A204.1 (cell line): Measurements from ENCODE around the gene TGFBRAP1.
"Not testable (repeated sequence)": the region's sequence is repeated elsewhere in the genome, so short reads cannot be mapped to it uniquely, and the experiment has no call there.

Experiments
- FAIRE-seq: peaks from 2 replicates; lab custom pipeline; 2012; peaks lifted over from hg19 to GRCh38; lab: Jason Lieb, UNC

Gene TGFBRAP1

DNA sequence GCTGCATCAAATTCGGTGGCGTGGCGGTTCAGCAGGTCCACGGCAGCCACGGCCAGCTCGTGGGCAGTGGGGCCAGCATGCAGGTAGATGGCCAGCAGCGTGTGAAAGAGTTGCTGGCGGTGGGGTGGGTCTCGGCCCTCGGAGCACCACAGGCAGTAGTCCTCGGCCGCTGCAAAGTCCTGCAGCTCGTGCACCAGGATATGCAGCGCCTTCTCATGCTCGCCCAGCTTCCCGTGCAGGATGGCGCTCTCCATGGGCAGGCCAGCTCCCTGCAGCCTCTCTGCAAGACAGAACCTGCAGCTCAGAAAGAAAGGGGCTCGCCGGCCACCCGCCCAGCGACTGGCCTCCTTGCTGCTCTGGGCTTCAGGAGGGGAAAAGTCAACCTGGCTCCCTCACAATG is 60.1 kb downstream of the TGFBRAP1 start:
- no peak for FAIRE-seq

- FAIRE-seq = no peak
These were observed 66.9 kb downstream of the TGFBRAP1 start for GRCh38 chr2:105262651-105263091.

GRCh38 chr2:105261061-105261460 is 68.5 kb downstream of the TGFBRAP1 start:
- no peak for FAIRE-seq

DNA sequence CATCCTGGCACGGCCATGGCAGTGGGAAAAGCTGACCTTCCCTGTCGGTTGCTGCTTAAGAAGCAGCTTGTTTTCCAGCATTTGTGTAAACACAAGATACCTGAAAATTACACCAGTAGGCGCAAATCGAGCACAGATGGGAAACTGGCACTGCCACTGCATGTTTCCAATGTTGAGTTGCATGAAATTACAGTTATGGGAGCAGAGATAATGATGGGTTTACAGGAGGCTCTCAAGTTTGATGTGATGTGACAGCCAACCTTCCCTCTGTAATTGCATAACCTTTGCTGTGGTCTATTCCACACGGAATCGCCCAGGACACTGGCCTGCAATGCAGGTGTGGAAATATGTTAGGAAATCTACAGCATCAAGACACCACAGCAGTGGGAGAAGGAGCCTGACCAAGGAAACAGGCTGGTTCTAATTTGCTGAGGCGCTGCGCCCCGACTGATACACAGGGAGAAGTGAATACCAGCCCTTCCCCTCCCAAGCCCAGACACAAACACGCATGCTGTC is 70.6 kb downstream of the TGFBRAP1 start:
- no peak for FAIRE-seq

- FAIRE-seq = no peak
These were observed 71.6 kb downstream of the TGFBRAP1 start for GRCh38 chr2:105257981-105258380.

DNA sequence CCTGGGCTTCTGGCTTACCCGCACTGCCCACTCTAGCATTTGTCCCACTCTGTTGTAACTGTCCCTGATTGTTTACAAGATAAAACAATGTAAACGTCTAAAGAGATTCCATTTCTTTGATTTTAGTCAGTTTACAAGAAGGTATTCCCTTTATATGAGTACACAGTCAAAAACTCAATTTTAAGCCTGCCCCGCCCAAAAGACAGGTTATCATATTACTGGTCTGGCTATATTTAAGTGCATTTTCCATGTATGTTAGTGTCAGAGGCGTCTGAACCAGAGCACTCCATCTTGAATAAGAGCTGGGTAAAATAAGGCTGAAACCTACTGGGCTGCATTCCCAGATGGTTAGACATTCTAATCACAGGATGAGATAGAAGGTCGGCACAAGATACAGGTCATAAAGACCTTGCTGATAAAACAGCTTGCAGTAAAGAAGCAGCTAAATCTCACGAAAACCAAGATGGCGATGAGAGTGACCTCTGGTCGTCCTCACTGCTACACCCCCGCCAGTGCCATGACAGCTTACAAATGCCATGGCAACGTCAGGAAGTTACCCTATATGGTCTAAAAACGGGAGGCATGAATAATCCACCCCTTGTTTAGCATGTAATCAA is 73.0 kb downstream of the TGFBRAP1 start:
- no peak for FAIRE-seq

DNA sequence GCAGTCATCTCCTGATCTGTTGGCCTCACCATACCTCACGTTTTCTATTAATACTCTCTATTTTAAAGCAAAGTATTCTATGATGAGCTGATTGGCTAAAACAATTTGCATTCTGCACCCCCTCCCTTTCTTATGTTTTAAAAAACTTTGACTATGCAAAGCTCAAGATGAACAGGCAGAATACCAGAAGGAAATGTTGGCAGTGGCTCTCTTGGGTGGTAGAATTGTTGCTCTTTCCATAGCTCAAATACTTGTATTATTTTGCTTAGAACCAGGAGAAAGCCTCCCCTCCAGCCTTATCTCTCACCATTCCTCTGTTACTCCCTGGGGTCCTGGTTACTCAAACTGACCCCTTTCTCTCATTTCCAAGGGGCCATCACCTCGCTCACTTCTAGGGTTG is 73.6 kb downstream of the TGFBRAP1 start:
- FAIRE-seq = no peak

DNA sequence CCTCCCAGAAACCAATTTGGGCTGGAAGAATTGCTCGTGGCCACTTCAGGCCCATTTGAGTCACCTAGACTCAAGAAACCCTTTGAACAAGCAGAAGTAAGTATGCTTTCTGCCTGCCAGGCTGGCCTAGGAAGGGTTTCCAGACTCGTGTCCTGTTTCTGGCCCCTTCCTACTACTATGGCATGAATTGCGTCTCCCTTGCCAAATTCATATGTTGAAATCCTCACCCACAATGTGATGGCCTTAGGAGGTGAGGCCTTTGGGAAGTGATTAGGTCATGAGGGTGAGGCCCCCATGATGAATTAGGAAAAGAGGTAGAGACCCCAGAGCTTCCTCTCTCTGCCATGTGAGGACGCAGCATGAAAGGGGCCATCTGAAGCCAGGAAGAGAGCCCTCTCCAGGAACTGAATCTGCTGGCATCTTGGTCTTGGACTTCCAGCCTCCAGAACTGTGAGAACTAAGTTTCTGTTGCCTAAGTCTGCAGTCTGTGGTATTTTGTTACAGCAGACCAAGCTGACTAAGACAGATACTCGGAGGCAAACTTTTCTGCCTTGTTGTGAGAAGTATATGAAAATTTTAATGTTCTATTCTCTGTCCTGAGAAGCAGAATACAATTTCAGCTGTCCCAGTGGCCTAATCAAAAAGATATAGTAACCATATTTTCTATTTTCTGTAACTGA is 74.9 kb downstream of the TGFBRAP1 start:
- FAIRE-seq = no peak

DNA sequence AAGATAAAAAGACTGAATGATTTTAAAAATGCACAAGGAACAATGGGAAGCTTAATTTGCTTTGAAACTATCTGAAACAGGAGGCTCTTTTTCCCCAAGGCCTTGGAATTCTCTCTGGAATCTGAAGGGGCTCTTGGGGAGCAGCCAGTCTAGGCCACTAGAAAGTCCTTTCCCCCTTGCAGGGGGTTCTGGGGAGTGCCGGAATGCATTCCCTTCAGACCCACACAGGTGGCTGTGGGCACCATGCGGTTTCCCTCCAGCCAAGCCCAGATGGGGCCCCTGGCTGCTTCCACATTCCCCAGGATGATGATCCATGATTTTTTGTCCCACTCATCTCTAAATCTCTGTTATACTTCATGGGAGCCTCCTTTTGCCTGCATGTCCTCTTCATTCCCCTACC is 77.3 kb downstream of the TGFBRAP1 start:
- FAIRE-seq = no peak

- FAIRE-seq = not testable (repeated sequence)
These were observed 78.4 kb downstream of the TGFBRAP1 start for GRCh38 chr2:105251016-105251648.

DNA sequence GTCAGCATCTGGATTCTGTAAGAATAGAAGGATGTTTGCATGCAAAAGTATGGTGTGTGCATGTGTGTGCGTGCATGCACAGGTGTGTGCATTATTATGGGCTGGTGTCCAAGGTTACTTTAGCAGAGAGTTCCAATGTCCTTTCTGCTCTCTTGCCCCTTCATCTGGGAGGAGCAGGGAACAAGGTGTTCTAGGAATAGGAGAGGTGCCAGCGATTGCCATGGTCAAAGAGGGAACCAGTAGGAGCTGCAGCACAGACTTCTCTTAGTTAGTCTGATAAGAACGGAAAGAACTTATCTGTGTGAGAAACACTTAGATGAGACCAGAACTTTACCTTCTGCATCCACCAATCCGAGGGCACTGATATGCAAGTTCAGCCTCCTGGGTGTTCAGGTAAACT is 79.6 kb downstream of the TGFBRAP1 start:
- FAIRE-seq = no peak

DNA sequence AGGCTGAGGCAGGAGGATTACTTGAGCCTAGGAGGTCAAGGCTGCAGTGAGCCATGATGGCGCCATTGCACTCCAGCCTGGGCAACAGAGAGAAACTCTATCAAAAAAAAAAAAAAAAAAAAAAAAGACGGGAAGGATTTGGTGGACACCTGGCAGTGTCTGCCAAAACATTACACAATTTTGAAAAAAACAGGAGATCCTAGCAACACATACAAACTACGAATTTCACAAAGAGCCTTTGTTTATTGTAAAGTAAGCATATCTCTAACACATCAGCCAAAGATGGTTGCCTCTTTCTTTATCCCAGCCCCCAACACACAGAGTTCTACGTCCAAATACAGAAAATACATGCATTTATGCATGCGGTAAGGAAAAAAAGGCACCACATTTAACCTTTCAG is 80.4 kb downstream of the TGFBRAP1 start:
- FAIRE-seq = no peak

GRCh38 chr2:105248316-105249070 is 81.0 kb downstream of the TGFBRAP1 start:
- no peak for FAIRE-seq

- no peak for FAIRE-seq
These were observed 85.1 kb downstream of the TGFBRAP1 start for GRCh38 chr2:105244451-105244850.

DNA sequence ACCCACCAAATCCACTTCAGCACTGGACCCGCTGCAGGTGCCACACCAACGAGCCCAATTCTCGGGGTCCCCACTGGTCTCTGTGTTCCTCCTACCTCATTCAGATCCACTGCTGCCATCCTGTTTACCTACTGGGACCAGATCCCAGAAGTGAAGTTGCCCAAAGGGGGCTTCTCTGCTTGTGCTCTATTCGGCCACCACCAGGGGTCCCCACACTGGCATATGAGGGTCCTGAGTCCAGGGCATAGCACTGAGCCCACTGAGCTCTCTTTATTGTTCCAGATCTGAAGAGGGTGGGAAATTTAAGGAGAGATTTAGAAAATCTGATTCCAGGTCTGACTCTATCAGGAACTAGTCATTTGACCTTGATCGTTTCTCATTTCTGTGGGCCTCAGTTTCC is 85.6 kb downstream of the TGFBRAP1 start:
- FAIRE-seq = no peak

DNA sequence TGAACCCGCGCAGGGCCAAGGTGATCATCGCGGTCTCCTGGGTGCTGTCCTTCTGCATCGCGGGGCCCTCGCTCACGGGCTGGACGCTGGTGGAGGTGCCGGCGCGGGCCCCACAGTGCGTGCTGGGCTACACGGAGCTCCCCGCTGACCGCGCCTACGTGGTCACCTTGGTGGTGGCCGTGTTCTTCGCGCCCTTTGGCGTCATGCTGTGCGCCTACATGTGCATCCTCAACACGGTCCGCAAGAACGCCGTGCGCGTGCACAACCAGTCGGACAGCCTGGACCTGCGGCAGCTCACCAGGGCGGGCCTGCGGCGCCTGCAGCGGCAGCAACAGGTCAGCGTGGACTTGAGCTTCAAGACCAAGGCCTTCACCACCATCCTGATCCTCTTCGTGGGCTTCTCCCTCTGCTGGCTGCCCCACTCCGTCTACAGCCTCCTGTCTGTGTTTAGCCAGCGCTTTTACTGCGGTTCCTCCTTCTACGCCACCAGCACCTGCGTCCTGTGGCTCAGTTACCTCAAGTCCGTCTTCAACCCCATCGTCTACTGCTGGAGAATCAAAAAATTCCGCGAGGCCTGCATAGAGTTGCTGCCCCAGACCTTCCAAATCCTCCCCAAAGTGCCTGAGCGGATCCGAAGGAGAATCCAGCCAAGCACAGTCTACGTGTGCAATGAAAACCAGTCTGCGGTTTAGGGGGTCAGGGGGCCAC is 87.1 kb downstream of the TGFBRAP1 start:
- FAIRE-seq = no peak

DNA sequence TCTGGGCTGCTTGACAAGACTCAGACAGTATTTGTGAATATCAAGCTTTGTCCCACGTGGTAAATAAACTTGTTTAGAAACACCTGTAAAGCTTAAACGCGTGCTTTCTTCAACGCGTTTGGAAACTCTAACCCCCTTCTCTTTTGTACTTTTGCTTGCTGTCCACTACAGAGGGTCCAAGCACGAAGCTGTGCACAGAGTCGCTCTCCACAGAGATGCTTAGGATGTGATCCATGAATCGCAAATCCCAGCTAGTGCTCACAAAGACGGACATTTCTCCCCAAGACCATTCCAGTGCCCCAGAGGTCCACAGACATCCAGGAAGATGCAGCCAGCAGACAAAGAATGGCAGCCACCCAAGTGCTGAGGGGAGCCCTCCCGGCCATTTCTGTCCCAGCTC is 88.1 kb downstream of the TGFBRAP1 start, which contains the start of gene GPR45:
Gene GPR45, plus strand, starts transcription at position 301 of the 400 bp plus-strand sequence. CDS start 116 bp downstream, outside the sequence.
- no peak for FAIRE-seq

DNA sequence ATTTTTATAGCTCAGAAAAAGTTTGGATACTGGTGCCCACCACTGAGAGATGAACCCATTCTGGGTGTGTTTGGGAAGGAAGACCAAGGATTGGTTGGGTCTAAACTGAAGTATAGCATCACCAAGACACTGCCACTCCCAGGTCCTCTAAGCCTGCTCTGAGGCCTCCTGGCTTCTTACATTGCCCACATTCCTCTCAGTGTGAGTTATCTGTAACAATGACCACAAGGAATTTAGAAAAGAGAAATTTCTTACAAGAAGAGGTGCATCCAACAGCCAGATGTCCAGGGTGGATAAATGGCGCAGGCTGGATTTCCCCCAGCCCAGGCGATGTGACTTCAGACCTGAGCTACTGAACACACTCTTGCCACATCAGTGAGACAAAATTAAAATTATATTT is 89.6 kb downstream of the TGFBRAP1 start:
- FAIRE-seq = no peak

DNA sequence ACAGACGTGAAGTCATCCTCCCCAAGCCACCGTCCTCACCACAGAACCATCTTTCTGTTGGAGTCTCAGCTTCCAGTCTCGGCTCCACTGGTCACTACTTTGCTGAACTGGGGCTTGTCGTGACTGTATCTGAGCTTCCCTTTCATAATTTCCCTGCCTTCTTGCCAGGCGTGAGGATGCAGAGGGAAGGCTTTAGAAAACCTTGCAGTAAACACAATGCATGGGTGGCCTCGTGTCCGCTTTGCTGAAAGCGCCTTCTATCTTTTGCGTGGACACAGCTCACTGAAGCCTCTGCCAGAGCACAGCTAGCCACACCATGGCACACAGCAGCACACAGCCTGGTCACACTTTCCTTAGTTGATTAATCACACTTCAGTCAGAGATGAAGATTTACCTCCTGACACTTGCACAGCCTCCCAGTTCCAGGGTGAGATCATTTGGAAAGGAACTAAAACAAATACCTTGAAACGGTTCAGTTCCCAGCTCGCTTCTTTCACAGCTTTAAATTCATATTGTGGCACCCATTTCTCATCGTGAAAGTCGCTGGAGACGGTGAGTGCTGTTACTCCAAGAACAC is 90.8 kb downstream of the TGFBRAP1 start:
- FAIRE-seq = no peak

DNA sequence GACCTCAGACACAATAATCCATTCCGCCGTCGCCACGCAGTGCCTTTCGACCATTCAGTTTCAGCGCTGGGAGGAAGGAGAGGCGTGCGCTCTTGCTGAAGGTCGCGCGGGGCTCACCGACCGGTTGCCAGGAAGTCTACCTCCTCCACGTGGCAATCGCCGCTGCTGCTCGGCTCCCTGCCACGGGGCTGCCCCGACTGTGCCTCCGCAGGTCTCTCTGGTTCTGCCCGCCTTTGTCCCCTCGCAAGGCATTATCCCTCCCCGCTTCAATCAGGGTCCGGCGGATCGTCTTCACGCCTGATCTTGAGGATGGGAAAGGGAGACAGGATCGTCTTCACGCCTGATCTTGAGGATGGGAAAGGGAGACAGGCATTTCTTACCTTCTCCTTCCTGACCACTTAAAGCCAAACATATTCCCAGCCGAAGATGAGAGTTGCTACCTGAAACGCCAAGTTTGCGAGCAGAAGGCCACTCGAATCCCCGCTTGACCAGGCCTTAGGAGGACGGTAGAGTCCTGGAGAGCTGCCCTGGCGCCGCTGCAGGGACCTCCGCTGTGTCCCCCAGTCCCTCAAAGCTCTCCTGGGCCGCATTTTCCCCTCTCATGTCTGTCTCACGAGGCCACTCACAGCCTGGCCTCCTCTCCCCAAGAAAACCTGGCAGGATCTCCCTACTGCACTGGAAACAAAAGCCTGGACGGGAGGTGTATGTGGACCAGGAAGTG is 92.3 kb downstream of the TGFBRAP1 start:
- FAIRE-seq = no peak

GRCh38 chr2:105236060-105236424 is 93.5 kb downstream of the TGFBRAP1 start:
- FAIRE-seq = no peak
